ENCODE measurements around the gene THPO.
A peak's percentile ranks its signal among the peaks of the same experiment; 100 is the strongest.

The THPO gene

DNA sequence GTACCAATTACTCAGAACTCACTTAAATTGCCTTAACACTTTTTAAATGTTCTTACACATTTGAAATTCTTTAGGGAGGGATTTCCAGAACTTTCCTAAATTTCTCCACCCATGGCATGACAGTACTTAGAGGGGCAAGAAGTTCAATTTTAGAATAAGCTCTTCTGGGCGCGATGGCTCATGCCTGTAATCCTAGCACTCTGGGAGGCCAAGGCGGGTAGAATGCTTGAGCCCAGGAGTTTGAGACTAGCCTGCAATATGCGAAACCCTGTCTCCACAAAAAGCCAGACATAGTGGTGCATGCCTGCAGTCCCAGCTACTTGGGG is 30.0 kb downstream of the THPO start:
- Histone ChIP-seq H3K4me3 (ENCODE audit: low read length in 2 of 2) (no peak overlapping the region), H3K23ac (ENCODE audit: low read depth, low read length, poor library complexity) (no peak overlapping the region), H2AK5ac (ENCODE audit: low read depth, low read length) (no peak overlapping the region), H3K79me1 (ENCODE audit: low read depth, low read length) (no peaks in the 10 kb centered on the region), H2BK120ac (ENCODE audit: low read depth, low read length) (no peak overlapping the region), H3K4ac (ENCODE audit: low read length) (no peak overlapping the region), H3K9me3 (replicated peaks in 1 of 2; ENCODE audit: control insufficient read depth in 2 of 2, insufficient read depth in 1 of 2, low read depth in 1 of 2, low read length in 2 of 2) (no peaks in the 10 kb centered on the region), H2BK15ac (ENCODE audit: low read length) (no peak overlapping the region), H4K91ac (ENCODE audit: low read depth, low read length, poor library complexity) (no peak overlapping the region), H3K36me3 (replicated peaks in 1 of 2; ENCODE audit: control insufficient read depth in 2 of 2, insufficient read depth in 2 of 2, low read length in 2 of 2) (peaks cover 39 to 76% of the 10 kb centered on the region in 2 donors), H3K4me1 (ENCODE audit: control insufficient read depth in 2 of 2, insufficient read depth in 1 of 2, low read depth in 1 of 2, low read length in 2 of 2) (peaks cover 13 to 14% of the 10 kb centered on the region in 2 donors), H2AFZ (ENCODE audit: low read length) (no peak overlapping the region), H4K8ac (ENCODE audit: low read depth, low read length) (no peak overlapping the region), H2BK5ac (ENCODE audit: low read length) (no peak overlapping the region), H3K27ac (replicated peaks; ENCODE audit: low read length) (no peak overlapping the region), H3K14ac (ENCODE audit: low read length) (no peak overlapping the region), H3K9ac (ENCODE audit: low read depth, low read length, poor library complexity) (no peak overlapping the region), H3K18ac (ENCODE audit: low read length) (no peak overlapping the region), H2BK12ac (ENCODE audit: low read length) (no peak overlapping the region), H3K4me2 (ENCODE audit: insufficient read depth, low read length, poor library complexity, severe bottlenecking) (no peak overlapping the region), H3K27me3 (ENCODE audit: control insufficient read depth in 3 of 3, insufficient read depth in 3 of 3, low read depth in 1 of 3, low read length in 3 of 3) (no peaks in the 10 kb centered on the region)
- DNase-seq (ENCODE audit: low spot score) = no peak
- no CpG with 5 or more reads among the region's 4 CpGs for WGBS, 2 donors (ENCODE audit: extremely low coverage in 2 of 2, insufficient read length in 2 of 2, insufficient replicate concordance in 1 of 2)

- Histone ChIP-seq H3K27ac (replicated peaks; ENCODE audit: low read length) (no peak overlapping the region), H2BK12ac (ENCODE audit: low read length) (no peak overlapping the region), H4K91ac (ENCODE audit: low read depth, low read length, poor library complexity) (no peak overlapping the region), H2AFZ (ENCODE audit: low read length) (no peak overlapping the region), H3K9me3 (replicated peaks in 1 of 2; ENCODE audit: control insufficient read depth in 2 of 2, insufficient read depth in 1 of 2, low read depth in 1 of 2, low read length in 2 of 2) (no peaks in the 10 kb centered on the region), H3K36me3 (replicated peaks in 1 of 2; ENCODE audit: control insufficient read depth in 2 of 2, insufficient read depth in 2 of 2, low read length in 2 of 2) (peaks cover 38 to 76% of the 10 kb centered on the region in 2 donors), H2BK15ac (ENCODE audit: low read length) (no peak overlapping the region), H3K4me3 (ENCODE audit: low read length in 2 of 2) (no peak overlapping the region), H2BK5ac (ENCODE audit: low read length) (no peak overlapping the region), H3K9ac (ENCODE audit: low read depth, low read length, poor library complexity) (peak overlapping the region; percentile 73), H3K23ac (ENCODE audit: low read depth, low read length, poor library complexity) (no peak overlapping the region), H3K4me2 (ENCODE audit: insufficient read depth, low read length, poor library complexity, severe bottlenecking) (no peak overlapping the region), H4K8ac (ENCODE audit: low read depth, low read length) (no peak overlapping the region), H3K79me1 (ENCODE audit: low read depth, low read length) (no peaks in the 10 kb centered on the region), H2AK5ac (ENCODE audit: low read depth, low read length) (no peak overlapping the region), H3K4ac (ENCODE audit: low read length) (no peak overlapping the region), H3K27me3 (ENCODE audit: control insufficient read depth in 3 of 3, insufficient read depth in 3 of 3, low read depth in 1 of 3, low read length in 3 of 3) (no peaks in the 10 kb centered on the region), H3K14ac (ENCODE audit: low read length) (no peak overlapping the region), H2BK120ac (ENCODE audit: low read depth, low read length) (no peak overlapping the region), H3K4me1 (ENCODE audit: control insufficient read depth in 2 of 2, insufficient read depth in 1 of 2, low read depth in 1 of 2, low read length in 2 of 2) (peaks cover 13 to 14% of the 10 kb centered on the region in 2 donors), H3K18ac (ENCODE audit: low read length) (no peak overlapping the region)
- WGBS, 2 donors (ENCODE audit: extremely low coverage in 2 of 2, insufficient read length in 2 of 2, insufficient replicate concordance in 1 of 2) = no CpG with 5 or more reads among the region's 12 CpGs
- no peak for DNase-seq (ENCODE audit: low spot score)
Measured at GRCh38 chr3:184347321-184348056, 30.5 kb downstream of the THPO start.

DNA sequence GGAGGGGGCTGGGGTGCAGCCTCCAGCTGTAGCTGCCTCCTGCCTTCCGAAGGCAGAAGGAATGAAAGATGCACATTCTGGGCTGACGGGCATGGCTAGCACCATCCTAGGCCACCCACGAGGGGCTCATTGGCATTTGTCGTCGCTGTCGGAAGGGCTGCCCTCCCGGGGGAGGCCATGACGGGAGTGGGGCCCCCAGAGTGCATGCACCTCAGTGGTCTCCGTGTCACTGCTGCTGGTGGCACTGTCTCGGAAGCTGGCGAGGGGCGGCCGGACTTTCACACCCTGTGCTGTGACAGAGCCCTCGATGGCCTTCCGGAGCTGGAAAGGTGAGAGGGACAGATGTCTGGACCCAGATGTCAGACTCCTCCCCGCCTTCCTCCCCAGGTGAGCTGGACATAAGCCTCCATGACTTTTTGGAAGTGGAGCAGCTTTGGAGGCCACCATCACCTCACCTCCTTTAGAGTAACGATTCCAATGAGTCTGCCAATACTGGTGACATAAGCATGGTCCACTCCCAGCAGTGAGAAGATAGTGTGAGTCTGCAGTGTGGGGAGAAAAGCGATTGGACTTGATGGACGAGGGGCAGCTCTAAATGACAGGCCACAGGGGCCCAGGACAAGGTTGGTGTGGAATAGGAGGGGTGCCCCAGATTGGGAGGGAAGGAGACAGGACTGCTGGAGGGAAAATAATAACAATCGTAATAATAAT is 31.4 kb downstream of the THPO start:
- DNase-seq (ENCODE audit: low spot score) = no peak
- no CpG with 5 or more reads among the region's 20 CpGs for WGBS, 2 donors (ENCODE audit: extremely low coverage in 2 of 2, insufficient read length in 2 of 2, insufficient replicate concordance in 1 of 2)

GRCh38 chr3:184345317-184346144 is 32.5 kb downstream of the THPO start:
- H3K4me2 ChIP-seq (ENCODE audit: insufficient read depth, low read length, poor library complexity, severe bottlenecking) = no peak overlapping the region
- H3K4ac ChIP-seq (ENCODE audit: low read length) = no peak overlapping the region
- peak overlapping the region; percentile 66 for H3K27ac ChIP-seq (replicated peaks; ENCODE audit: low read length)
- no peak overlapping the region for H2BK12ac ChIP-seq (ENCODE audit: low read length)
- peak; percentile 52 for DNase-seq (ENCODE audit: low spot score)
- no peaks in the 10 kb centered on the region for H3K79me1 ChIP-seq (ENCODE audit: low read depth, low read length)
- no peak overlapping the region for H2BK5ac ChIP-seq (ENCODE audit: low read length)
- no CpG with 5 or more reads among the region's 14 CpGs for WGBS, 2 donors (ENCODE audit: extremely low coverage in 2 of 2, insufficient read length in 2 of 2, insufficient replicate concordance in 1 of 2)
- H4K91ac ChIP-seq (ENCODE audit: low read depth, low read length, poor library complexity) = no peak overlapping the region
- no peak overlapping the region for H2BK120ac ChIP-seq (ENCODE audit: low read depth, low read length)
- H3K9me3 ChIP-seq (replicated peaks in 1 of 2; ENCODE audit: control insufficient read depth in 2 of 2, insufficient read depth in 1 of 2, low read depth in 1 of 2, low read length in 2 of 2) = no peaks in the 10 kb centered on the region
- no peak overlapping the region for H3K9ac ChIP-seq (ENCODE audit: low read depth, low read length, poor library complexity)
- peak overlapping the region; percentile 41 for H3K18ac ChIP-seq (ENCODE audit: low read length)
- H2AK5ac ChIP-seq (ENCODE audit: low read depth, low read length) = no peak overlapping the region
- peaks cover 36 to 65% of the 10 kb centered on the region in 2 donors for H3K36me3 ChIP-seq (replicated peaks in 1 of 2; ENCODE audit: control insufficient read depth in 2 of 2, insufficient read depth in 2 of 2, low read length in 2 of 2)
- no peak overlapping the region for H3K14ac ChIP-seq (ENCODE audit: low read length)
- H3K4me1 ChIP-seq (ENCODE audit: control insufficient read depth in 2 of 2, insufficient read depth in 1 of 2, low read depth in 1 of 2, low read length in 2 of 2) = peaks cover 7 to 9% of the 10 kb centered on the region in 2 donors
- no peak overlapping the region for H2AFZ ChIP-seq (ENCODE audit: low read length)
- no peak overlapping the region for H3K23ac ChIP-seq (ENCODE audit: low read depth, low read length, poor library complexity)
- no peaks in the 10 kb centered on the region for H3K27me3 ChIP-seq (ENCODE audit: control insufficient read depth in 3 of 3, insufficient read depth in 3 of 3, low read depth in 1 of 3, low read length in 3 of 3)
- no peak overlapping the region for H4K8ac ChIP-seq (ENCODE audit: low read depth, low read length)
- no peak overlapping the region for H2BK15ac ChIP-seq (ENCODE audit: low read length)
- H3K4me3 ChIP-seq (ENCODE audit: low read length in 2 of 2) = no peak overlapping the region

More for the DNA sequence above, 31.4 kb downstream of the THPO start:
- Histone ChIP-seq H2AFZ (ENCODE audit: low read length) (no peak overlapping the region), H3K14ac (ENCODE audit: low read length) (no peak overlapping the region), H2AK5ac (ENCODE audit: low read depth, low read length) (no peak overlapping the region), H2BK120ac (ENCODE audit: low read depth, low read length) (no peak overlapping the region), H3K4ac (ENCODE audit: low read length) (no peak overlapping the region), H3K4me1 (ENCODE audit: control insufficient read depth in 2 of 2, insufficient read depth in 1 of 2, low read depth in 1 of 2, low read length in 2 of 2) (peaks cover 10 to 11% of the 10 kb centered on the region in 2 donors), H3K36me3 (replicated peaks in 1 of 2; ENCODE audit: control insufficient read depth in 2 of 2, insufficient read depth in 2 of 2, low read length in 2 of 2) (peaks cover 35 to 75% of the 10 kb centered on the region in 2 donors), H3K9me3 (replicated peaks in 1 of 2; ENCODE audit: control insufficient read depth in 2 of 2, insufficient read depth in 1 of 2, low read depth in 1 of 2, low read length in 2 of 2) (no peaks in the 10 kb centered on the region), H4K91ac (ENCODE audit: low read depth, low read length, poor library complexity) (no peak overlapping the region), H2BK15ac (ENCODE audit: low read length) (no peak overlapping the region), H3K79me1 (ENCODE audit: low read depth, low read length) (no peaks in the 10 kb centered on the region), H3K4me3 (ENCODE audit: low read length in 2 of 2) (no peak overlapping the region), H3K23ac (ENCODE audit: low read depth, low read length, poor library complexity) (peak overlapping the region; percentile 26), H3K4me2 (ENCODE audit: insufficient read depth, low read length, poor library complexity, severe bottlenecking) (no peak overlapping the region), H4K8ac (ENCODE audit: low read depth, low read length) (no peak overlapping the region), H3K27me3 (ENCODE audit: control insufficient read depth in 3 of 3, insufficient read depth in 3 of 3, low read depth in 1 of 3, low read length in 3 of 3) (no peaks in the 10 kb centered on the region), H2BK5ac (ENCODE audit: low read length) (no peak overlapping the region), H3K27ac (replicated peaks; ENCODE audit: low read length) (no peak overlapping the region), H3K18ac (ENCODE audit: low read length) (no peak overlapping the region), H3K9ac (ENCODE audit: low read depth, low read length, poor library complexity) (no peak overlapping the region), H2BK12ac (ENCODE audit: low read length) (no peak overlapping the region)

Measured in neuronal stem cell (in vitro differentiated cells).